SU-DHL-6 (cell line): ENCODE results near the gene SDK2.

Source experiments
- CTCF ChIP-seq: fragments of 200-600 bp; sonication (generic); IDR thresholded peaks from one replicate; pipeline ENCODE4 v1.5.1; 2017; ENCODE audit warnings: antibody characterized with exemption, mild to moderate bottlenecking, low read length, moderate library complexity; ENCODE audit not compliant: insufficient read depth, poor library complexity, severe bottlenecking
- EZH2phosphoT487 ChIP-seq: fragments of 200-600 bp; sonication (generic), shearing (Covaris generic); conservative IDR thresholded peaks from 2 replicates; pipeline ENCODE4 v1.6.1; 2018; ENCODE audit warnings: mild to moderate bottlenecking, antibody characterized with exemption, low read length, moderate library complexity, mixed read lengths

- TF ChIP-seq CTCF (no peak), EZH2phosphoT487 (no peak)
Measured at GRCh38 chr17:73376152-73376551, 268.1 kb downstream of the SDK2 start.
